A673 (cell line): ENCODE data around the gene GPR156. TPM values are rescaled to one million over a fixed set of nuclear protein-coding genes. Genes with fewer than 3 reads are reported as not detected.
"Not testable (repeated sequence)": the region's sequence is repeated elsewhere in the genome, so short reads cannot be mapped to it uniquely, and the experiment has no call there.

Source experiments
- BruUV-seq: library from RNA; stranded (reverse); fragments of 400-500 nt; replicated peaks from 2 replicates; lab custom pipeline; 2021; lab: Mats Ljungman, UMichigan
- CTCF ChIA-PET: fragments of 300-600 bp; sonication (Branson Sonifier 250); formaldehyde crosslinking; loops from one replicate; lab custom pipeline; 2022; ENCODE audit warnings: antibody characterized with exemption; lab: Charles Lee
- POLR2A ChIA-PET: fragments of 300-600 bp; sonication (Branson Sonifier 250); formaldehyde crosslinking; loops from one replicate; lab custom pipeline; 2022; ENCODE audit warnings: antibody characterized with exemption; ENCODE audit not compliant: low non-redundant PET; lab: Charles Lee
- DNase-seq: peaks from one replicate; pipeline ENCODE4 v3.0.0-alpha.2; 2015; ENCODE audit warnings: low spot score
- H3K27ac ChIP-seq: fragments of 200-600 bp; sonication (generic); 2 replicates; pipeline ENCODE4 v1.5.1; 2016; ENCODE audit warnings: mixed run types, low read depth, mild to moderate bottlenecking, mixed read lengths, antibody characterized with exemption, low read length; ENCODE audit not compliant: poor library complexity, severe bottlenecking
- H3K27me3 ChIP-seq: fragments of 200-600 bp; sonication (generic); replicated peaks from 2 replicates; pipeline ENCODE4 v1.6.1; 2017; ENCODE audit warnings: mixed run types, low read depth, mild to moderate bottlenecking, mixed read lengths, antibody characterized with exemption, low read length; ENCODE audit not compliant: insufficient read depth, poor library complexity
- H3K36me3 ChIP-seq: fragments of 200-600 bp; sonication (generic); 2 replicates; pipeline ENCODE4 v1.6.1; 2016; ENCODE audit warnings: mixed run types, mild to moderate bottlenecking, mixed read lengths, antibody characterized with exemption, low read length; ENCODE audit not compliant: insufficient read depth, poor library complexity, severe bottlenecking
- H3K4me1 ChIP-seq: fragments of 200-600 bp; sonication (generic); 2 replicates; pipeline ENCODE4 v1.6.1; 2017; ENCODE audit warnings: mixed run types, mild to moderate bottlenecking, mixed read lengths, antibody characterized with exemption, low read length; ENCODE audit not compliant: insufficient read depth, poor library complexity, severe bottlenecking
- H3K4me3 ChIP-seq: fragments of 200-600 bp; sonication (generic); 2 replicates; pipeline ENCODE4 v1.5.1; 2016; ENCODE audit warnings: low read depth, mixed run types, mild to moderate bottlenecking, mixed read lengths, low read length; ENCODE audit not compliant: poor library complexity, severe bottlenecking
- H3K9me3 ChIP-seq: fragments of 200-600 bp; sonication (generic); 2 replicates; pipeline ENCODE4 v1.6.1; 2016; ENCODE audit warnings: mixed run types, low read depth, mild to moderate bottlenecking, mixed read lengths, antibody characterized with exemption, low read length; ENCODE audit not compliant: poor library complexity, severe bottlenecking
- EZH2 ChIP-seq: fragments of 200-600 bp; sonication (generic); IDR thresholded peaks from 2 replicates; pipeline ENCODE4 v1.6.1; 2017; ENCODE audit warnings: borderline replicate concordance, low read depth, mild to moderate bottlenecking, mixed read lengths, antibody characterized with exemption, low read length; ENCODE audit not compliant: poor library complexity, severe bottlenecking
- intact Hi-C: fragments of 100-400 bp; cut with micrococcal nuclease; formaldehyde crosslinking; loops from one replicate; pipeline ENCODE4 v1.10.0; 2022; ENCODE audit not compliant: unreplicated experiment
- total RNA-seq: library from RNA; stranded (reverse); gene quantifications from 2 replicates; pipeline ENCODE4 v1.2.3, GENCODE V29; 2021
- TF ChIP-seq, protein P1 (sequence below): fragments of 300-800, 200-600 bp; sonication (generic); conservative IDR thresholded peaks from 2 replicates; pipeline ENCODE4 v1.5.1; 2017; ENCODE audit warnings: low read depth, mild to moderate bottlenecking, antibody characterized with exemption, low read length, moderate library complexity, mixed read lengths

The GPR156 gene
- total RNA-seq, 1 experiment from 2014 or later: 0.62 TPM

DNA sequence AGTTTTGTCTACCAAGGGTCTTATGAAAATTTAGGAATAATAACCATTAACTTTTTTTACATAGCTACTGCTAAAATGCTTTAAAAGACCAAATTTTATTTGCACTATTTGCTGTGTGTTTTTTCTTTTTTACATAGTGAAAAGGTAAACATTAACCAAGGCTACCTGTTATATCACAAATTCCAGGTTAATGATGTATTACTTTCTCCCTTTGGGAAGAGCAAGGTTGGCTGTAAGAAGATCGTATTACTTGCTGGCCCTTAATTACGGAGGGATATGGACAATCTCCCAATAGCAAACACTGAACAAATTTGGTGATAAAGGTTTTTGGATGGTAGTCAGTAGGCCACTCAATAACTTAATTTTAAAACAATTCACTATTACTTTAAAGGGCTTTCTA is 41.8 kb upstream of the GPR156 start:
- POLR2A ChIA-PET: no interaction called here
- Histone ChIP-seq H3K4me1 (no peaks in the 10 kb centered on the region), H3K36me3 (peaks cover 27% of the 10 kb centered on the region), H3K4me3 (no peak overlapping the region), H3K27me3 (no peaks in the 10 kb centered on the region), H3K9me3 (no peaks in the 10 kb centered on the region), H3K27ac (no peak overlapping the region)
- no peak for DNase-seq
- BruUV-seq: no TSS peak
- intact Hi-C loops: no loop called here
- CTCF ChIA-PET: no interaction called here
- TF ChIP-seq, protein P1, sequence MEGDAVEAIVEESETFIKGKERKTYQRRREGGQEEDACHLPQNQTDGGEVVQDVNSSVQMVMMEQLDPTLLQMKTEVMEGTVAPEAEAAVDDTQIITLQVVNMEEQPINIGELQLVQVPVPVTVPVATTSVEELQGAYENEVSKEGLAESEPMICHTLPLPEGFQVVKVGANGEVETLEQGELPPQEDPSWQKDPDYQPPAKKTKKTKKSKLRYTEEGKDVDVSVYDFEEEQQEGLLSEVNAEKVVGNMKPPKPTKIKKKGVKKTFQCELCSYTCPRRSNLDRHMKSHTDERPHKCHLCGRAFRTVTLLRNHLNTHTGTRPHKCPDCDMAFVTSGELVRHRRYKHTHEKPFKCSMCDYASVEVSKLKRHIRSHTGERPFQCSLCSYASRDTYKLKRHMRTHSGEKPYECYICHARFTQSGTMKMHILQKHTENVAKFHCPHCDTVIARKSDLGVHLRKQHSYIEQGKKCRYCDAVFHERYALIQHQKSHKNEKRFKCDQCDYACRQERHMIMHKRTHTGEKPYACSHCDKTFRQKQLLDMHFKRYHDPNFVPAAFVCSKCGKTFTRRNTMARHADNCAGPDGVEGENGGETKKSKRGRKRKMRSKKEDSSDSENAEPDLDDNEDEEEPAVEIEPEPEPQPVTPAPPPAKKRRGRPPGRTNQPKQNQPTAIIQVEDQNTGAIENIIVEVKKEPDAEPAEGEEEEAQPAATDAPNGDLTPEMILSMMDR: no peak
- TF ChIP-seq EZH2: no peak

DNA sequence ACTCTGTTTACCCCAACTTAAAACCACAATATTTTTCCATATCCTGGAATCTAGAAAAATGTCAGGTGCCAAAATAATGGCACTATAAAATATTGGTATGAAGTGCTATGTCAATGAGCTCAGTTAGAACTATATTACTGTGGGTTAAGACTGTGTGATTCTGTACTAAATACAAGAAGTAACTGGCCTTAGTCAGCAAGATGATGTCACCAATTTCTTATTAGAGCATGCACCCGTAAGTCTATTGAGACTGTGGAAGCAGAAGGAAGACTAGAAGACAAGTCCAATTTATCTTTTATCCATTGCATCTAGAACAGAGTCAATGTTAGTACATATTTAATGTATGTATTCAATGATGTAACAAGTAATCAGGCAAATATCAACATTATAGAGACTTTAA is 39.2 kb upstream of the GPR156 start:
- intact Hi-C loops: no loop called here
- H3K4me1 ChIP-seq: no peaks in the 10 kb centered on the region
- peaks cover 7% of the 10 kb centered on the region for H3K36me3 ChIP-seq
- ChIA-PET POLR2A (no interaction called here), CTCF (no interaction called here)
- BruUV-seq: no TSS peak
- TF ChIP-seq, protein P1: no peak
- TF ChIP-seq EZH2: no peak
- H3K27me3 ChIP-seq: no peaks in the 10 kb centered on the region
- H3K27ac ChIP-seq: no peak overlapping the region
- no peak overlapping the region for H3K4me3 ChIP-seq
- no peak for DNase-seq
- no peaks in the 10 kb centered on the region for H3K9me3 ChIP-seq

DNA sequence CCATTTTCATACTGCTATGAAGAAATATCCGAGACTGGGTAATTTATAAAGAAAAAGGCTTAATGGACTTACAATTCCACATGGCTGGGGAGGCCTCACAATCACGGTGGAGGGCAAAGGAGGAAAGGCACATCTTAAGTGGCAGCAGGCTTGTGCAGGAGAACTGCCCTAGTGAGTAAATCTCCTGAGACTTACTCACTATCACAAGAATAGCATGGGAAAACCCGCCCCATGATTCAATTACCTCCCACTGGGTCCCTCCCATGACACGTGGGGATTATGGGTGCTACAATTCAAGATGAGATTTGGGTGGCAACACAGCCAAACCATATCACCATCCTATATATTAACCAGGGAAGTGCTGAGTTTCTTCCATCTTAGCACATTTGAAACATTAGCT is 38.7 kb upstream of the GPR156 start:
- CTCF ChIA-PET, POLR2A ChIA-PET: not testable (repeated sequence)

DNA sequence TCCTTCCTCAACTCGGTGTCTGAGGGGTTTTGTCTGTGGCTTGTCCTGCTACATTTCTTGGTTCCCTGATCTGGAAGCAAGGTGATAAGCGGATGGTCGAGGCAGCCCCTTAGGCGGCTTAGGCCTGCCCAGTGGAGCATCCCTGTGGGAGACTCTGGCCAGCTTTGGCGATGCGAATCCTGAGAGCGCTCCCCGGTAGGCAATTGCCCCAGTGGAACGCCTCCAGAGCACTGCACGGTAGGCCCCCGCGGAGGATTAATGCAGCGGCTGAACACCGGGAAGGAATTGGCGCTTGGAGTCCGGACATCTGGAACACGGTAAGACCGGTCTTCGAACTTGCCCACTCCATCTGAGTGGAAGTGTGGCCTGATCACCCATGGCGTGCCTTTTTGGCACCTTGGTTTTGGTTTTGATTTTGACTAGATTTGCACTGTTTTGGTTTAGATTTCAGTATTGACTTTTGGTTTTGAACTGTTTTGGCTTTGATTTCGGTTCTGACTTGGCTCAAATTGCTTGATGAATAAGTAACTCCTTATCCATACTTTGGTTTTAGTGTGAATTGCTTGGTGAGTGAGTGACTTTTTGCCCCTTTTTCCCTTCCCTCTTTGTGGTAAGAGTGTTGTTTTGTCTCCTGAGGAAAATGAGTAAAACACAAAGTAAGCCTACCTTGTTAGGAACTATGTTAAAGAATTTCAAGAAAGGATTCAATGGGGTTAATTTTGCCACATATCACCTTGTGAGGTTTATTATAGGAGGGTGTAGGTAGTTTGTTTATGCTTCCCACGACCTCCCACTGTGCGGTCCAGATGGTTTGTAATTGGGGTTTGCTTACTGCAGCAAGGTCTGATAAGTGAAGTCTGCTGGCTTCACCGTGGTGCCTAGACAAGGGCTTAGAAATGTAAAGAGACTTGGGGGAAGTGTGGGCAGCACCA is 27.1 kb upstream of the GPR156 start:
- BruUV-seq: no TSS peak
- TF ChIP-seq EZH2: no peak
- TF ChIP-seq, protein P1: no peak
- ChIA-PET CTCF (no interaction called here), POLR2A (no interaction called here)
- Histone ChIP-seq H3K27ac (no peak overlapping the region), H3K36me3 (no peaks in the 10 kb centered on the region), H3K4me3 (no peak overlapping the region), H3K27me3 (no peaks in the 10 kb centered on the region), H3K9me3 (no peaks in the 10 kb centered on the region), H3K4me1 (no peaks in the 10 kb centered on the region)
- no peak for DNase-seq
- intact Hi-C loops: no loop called here

More for the DNA sequence above, 38.7 kb upstream of the GPR156 start:
- intact Hi-C loops, H3K36me3 ChIP-seq, H3K4me1 ChIP-seq, BruUV-seq, H3K4me3 ChIP-seq, H3K27ac ChIP-seq, H3K9me3 ChIP-seq, H3K27me3 ChIP-seq: not testable (repeated sequence)
- peak; percentile 40 for DNase-seq
